NCI-H2196 treated with DMSO at 0.1 percent for 48 hours (cell line): ENCODE measurements around the gene SSTR4.
"Not testable (repeated sequence)": the region's sequence is repeated elsewhere in the genome, so short reads cannot be mapped to it uniquely, and the experiment has no call there.

Experiments
- DNase-seq: peaks from one replicate; lab custom pipeline; 2025; ENCODE audit not compliant: unreplicated experiment; lab: John Stamatoyannopoulos, UW

Gene SSTR4, protein sequence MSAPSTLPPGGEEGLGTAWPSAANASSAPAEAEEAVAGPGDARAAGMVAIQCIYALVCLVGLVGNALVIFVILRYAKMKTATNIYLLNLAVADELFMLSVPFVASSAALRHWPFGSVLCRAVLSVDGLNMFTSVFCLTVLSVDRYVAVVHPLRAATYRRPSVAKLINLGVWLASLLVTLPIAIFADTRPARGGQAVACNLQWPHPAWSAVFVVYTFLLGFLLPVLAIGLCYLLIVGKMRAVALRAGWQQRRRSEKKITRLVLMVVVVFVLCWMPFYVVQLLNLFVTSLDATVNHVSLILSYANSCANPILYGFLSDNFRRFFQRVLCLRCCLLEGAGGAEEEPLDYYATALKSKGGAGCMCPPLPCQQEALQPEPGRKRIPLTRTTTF

DNA sequence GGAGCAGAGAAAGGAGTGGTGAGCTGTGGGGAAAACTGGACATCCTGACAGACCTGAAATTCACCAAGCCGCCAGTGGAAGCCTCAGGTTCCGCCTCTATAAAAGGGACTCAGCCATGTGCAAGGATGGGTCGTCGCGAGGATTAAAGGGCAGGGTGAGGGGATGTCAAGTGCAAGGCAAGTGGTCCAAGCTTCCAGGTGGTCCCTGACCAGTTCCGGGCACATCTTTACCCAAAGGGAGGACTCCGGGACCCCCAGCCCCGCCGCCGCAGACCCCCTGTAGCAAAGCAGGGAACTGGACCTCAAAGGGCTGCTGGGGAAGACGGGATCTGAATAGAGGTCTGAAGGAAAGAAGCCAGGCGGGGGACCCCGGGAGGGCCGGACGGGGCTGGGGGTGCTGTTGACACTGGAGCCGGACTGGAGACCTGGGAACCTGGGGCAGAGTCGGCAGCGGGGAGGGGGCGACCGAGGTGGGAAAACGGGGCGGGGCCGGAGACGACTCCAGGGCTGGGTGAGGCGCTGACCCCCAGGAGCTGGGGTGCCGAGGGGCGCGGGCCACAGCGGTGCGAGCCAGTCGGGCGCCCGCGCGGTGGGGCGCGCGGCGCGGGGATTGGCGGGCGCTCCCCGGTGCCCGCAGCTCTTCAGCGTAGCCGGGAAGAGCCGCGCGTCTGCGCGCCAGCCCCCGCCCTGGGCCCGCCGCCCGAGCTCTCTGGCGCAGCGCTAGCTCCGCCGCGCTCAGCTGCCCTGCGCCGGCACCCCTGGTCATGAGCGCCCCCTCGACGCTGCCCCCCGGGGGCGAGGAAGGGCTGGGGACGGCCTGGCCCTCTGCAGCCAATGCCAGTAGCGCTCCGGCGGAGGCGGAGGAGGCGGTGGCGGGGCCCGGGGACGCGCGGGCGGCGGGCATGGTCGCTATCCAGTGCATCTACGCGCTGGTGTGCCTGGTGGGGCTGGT lies at the start of gene SSTR4:
SSTR4 (plus strand) TSS at position 592 of the 951 bp plus-strand sequence; CDS start at position 764, 172 bp downstream.
- no peak for DNase-seq

DNA sequence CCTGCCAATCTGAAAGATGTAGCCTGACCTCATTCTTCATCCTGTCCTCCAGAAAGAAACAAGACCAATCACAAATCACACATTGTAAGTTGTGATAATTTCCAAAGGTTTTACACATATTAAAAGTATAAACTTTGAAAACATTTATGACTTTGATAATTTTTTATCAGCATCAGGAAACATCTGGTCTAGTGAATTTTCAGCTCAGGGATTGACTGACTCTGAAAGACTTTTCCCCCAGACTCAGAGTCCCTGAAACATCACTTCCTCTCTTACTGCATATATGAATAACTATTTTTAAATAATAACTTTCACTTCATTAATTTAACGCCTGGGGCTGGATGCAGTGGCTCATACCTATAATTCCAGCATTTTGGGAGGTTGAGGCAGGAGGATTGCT lies 48.5 kb upstream of the SSTR4 start:
- no peak for DNase-seq

DNA sequence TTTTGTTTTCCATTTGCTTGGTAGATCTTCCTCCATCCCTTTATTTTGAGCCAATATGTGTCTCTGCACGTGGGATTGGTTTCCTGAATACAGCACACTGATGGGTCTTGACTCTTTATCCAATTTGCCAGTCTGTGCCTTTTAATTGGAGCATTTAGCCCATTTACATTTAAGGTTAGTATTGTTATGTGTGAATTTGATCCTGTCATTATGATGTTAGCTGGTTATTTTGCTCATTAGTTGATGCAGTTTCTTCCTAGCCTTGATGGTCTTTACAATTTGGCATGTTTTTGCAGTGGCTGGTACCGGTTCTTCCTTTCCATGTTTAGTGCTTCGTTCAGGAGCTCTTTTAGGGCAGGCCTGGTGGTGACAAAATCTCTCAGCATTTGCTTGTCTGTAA lies 43.7 kb upstream of the SSTR4 start:
- DNase-seq = not testable (repeated sequence)

GRCh38 chr20:22993823-22994222 lies 41.3 kb upstream of the SSTR4 start:
- DNase-seq = no peak

DNA sequence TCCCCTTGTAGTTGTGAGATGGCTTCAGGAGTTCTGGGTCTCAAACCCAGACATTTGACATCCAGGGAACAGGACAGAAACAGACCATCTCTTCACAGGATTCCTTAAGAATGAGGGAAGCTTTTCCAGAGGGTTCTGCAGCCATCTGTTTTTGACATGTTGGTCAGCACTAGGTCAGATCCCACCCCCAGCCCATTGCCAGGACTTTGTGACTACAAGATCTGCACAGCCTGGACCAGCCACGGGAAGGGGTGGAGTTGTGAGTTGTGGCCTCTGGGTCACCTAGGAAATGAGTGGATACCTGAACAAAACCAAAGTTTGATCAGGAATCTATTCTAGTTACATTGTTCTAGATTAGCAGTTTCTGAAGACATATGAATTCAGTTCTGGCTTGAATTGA lies 39.2 kb upstream of the SSTR4 start:
- no peak for DNase-seq

GRCh38 chr20:22998476-22998875 lies 36.6 kb upstream of the SSTR4 start:
- DNase-seq = no peak

GRCh38 chr20:22999756-23000155 lies 35.4 kb upstream of the SSTR4 start:
- DNase-seq = no peak

- no peak for DNase-seq
These were observed 34.7 kb upstream of the SSTR4 start for GRCh38 chr20:23000232-23000947.

GRCh38 chr20:23002276-23002675 lies 32.8 kb upstream of the SSTR4 start:
- no peak for DNase-seq

- DNase-seq = no peak
These were observed 32.0 kb upstream of the SSTR4 start for GRCh38 chr20:23003077-23003635.

- no peak for DNase-seq
These were observed 31.1 kb upstream of the SSTR4 start for GRCh38 chr20:23003881-23004460.

- DNase-seq = no peak
These were observed 29.3 kb upstream of the SSTR4 start for GRCh38 chr20:23005776-23006175.

DNA sequence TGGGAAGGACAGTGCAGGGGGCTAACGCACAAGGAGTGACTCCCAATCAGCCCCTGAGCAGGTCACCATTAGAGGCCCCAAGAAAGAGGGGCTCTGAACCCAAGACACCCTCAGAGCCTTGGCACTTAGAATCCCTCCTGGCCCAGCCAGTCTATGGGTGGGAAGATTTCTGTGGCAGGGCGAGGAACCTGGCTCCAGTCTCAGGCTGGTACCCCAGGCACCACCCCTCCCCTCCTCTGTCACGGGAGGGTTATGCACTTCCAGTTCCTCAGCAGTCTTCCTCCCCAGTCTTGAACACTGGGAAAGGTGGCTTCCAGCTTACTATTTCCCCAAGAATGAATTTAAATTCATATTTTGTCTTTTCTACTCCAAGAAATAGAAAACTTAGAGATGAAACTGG lies 27.6 kb upstream of the SSTR4 start:
- DNase-seq = no peak

- DNase-seq = no peak
These were observed 27.0 kb upstream of the SSTR4 start for GRCh38 chr20:23007886-23008655.

DNA sequence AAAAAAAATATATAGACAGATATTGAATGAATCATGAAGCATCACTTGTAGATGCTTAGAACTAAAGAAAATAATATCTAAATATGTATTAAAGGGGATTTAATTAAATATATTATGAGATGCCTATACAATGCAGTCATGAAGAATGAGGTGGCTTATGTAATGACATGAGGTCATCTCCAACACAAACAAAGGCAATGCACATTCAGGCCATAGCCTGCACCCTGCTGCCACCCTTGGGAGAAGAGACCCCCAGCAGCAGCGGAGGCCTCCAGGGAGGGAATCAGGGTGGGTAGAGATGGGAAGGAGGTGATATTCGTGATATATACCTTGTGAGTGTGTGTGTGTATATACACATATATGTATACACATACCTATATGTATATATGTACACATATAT lies 26.4 kb upstream of the SSTR4 start:
- no peak for DNase-seq

- DNase-seq = no peak
These were observed 25.5 kb upstream of the SSTR4 start for GRCh38 chr20:23009636-23010035.

- no peak for DNase-seq
These were observed 25.0 kb upstream of the SSTR4 start for GRCh38 chr20:23010096-23010495.

DNA sequence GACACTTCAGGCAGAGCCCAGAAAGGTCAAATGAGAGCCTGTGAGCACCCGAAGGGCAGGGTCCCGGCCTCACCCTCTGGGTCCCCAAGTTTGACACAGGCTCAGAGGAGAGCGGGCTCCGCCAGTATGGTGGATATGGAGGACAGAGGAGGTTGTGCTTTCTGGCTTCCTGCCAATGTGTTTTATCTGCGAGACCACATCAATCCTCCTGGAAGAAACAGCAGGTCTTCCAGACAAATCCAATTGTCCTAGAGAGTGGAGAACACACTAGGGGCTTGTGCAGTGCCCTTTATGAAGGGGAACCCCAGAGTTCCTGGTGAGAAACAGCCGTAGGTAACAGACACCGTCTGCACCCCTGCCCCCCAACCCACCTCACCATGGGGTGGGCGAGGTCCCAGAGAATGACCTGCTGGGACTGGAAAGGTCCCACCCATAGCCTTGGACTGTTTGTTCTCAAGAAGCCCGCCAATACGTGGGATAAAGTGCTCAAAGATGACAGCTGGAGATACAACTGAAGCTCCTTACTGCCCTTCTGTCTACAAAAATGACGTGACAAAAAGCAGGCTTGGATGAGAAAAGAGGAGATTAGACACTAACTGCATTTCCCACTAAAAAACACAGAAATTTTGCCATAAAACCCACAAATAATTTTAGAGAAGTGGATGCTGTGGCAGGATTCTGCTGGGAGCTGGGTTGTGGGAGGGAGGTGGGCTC lies 23.9 kb upstream of the SSTR4 start:
- no peak for DNase-seq

DNA sequence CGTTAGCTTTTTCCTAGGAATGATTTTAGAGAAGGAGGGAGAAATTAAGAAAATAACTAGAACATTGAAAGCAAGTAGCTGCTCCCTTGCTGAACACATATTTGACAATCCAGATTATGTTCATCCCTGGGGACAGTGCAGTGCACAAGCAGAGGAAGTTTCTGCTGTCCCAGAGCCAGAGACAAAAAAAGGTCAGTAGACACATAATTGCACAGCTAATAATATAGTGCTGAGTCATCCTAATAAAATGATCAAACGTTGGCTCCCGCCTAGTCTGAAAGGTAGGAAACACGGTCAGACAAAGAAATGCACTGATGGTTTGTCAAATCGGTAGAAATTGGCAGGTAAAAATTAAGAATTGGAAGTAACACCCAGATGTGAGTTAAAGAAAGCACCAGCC lies 21.7 kb upstream of the SSTR4 start:
- DNase-seq = no peak
